DND-41 (cell line): ENCODE results near the gene SLC43A1.

Experiments
- CTCF ChIP-seq: IDR thresholded peaks from 2 replicates; pipeline ENCODE4 v1.5.1; 2012; ENCODE audit warnings: borderline replicate concordance, low read length, moderate library complexity, mild to moderate bottlenecking; ENCODE audit not compliant: poor library complexity, severe bottlenecking; ENCODE audit errors: extremely low read depth
- EZH2 ChIP-seq: IDR thresholded peaks from 3 replicates; pipeline ENCODE4 v1.6.1; 2012; ENCODE audit warnings: borderline replicate concordance, low read depth, mild to moderate bottlenecking, moderate library complexity, low read length, inconsistent platforms; ENCODE audit not compliant: severe bottlenecking

- no peak for TF ChIP-seq CTCF
- no peak for TF ChIP-seq EZH2
Measured at GRCh38 chr11:57475671-57476046, 39.8 kb downstream of the SLC43A1 start.
